Stimulated activated CD4-positive, alpha-beta T cell treated with anti-CD3 and anti-CD28 coated beads, Interleukin-1b, Interleukin-23, amount 100 ng/mL, for 1 hour (primary cell): ENCODE results near the gene RNF220.

Experiments used
- DNase-seq, 2 donors: peaks; one replicate each; pipeline ENCODE4 v3.0.0-alpha.2; 2020; ENCODE audit warnings: low read depth in 2 of 2

RNF220 gene

GRCh38 chr1:44587796-44588460 lies 182.9 kb downstream of the RNF220 start:
- DNase-seq, result no peak

- no peak for DNase-seq
Measured at GRCh38 chr1:44588551-44589210, 183.6 kb downstream of the RNF220 start.

GRCh38 chr1:44590475-44590874 lies 185.4 kb downstream of the RNF220 start:
- no peak for DNase-seq

GRCh38 chr1:44591381-44591780 lies 186.3 kb downstream of the RNF220 start:
- no peak for DNase-seq

- DNase-seq, result no peak
Measured at GRCh38 chr1:44592208-44593145, 187.4 kb downstream of the RNF220 start.

GRCh38 chr1:44594353-44594752 lies 189.3 kb downstream of the RNF220 start:
- DNase-seq, result no peak

- peak; percentile 43 to 69 for DNase-seq
Measured at GRCh38 chr1:44594871-44595735, 190.0 kb downstream of the RNF220 start.

- no peak for DNase-seq
Measured at GRCh38 chr1:44596511-44596910, 191.5 kb downstream of the RNF220 start.

GRCh38 chr1:44598167-44598566 lies 193.1 kb downstream of the RNF220 start:
- no peak for DNase-seq

GRCh38 chr1:44602634-44603628 lies 197.9 kb downstream of the RNF220 start:
- DNase-seq, result no peak

- DNase-seq, result no peak
Measured at GRCh38 chr1:44603718-44604117, 198.7 kb downstream of the RNF220 start.

GRCh38 chr1:44604157-44604955 lies 199.3 kb downstream of the RNF220 start:
- DNase-seq, result no peak

GRCh38 chr1:44605914-44606615 lies 201.0 kb downstream of the RNF220 start:
- DNase-seq, result no peak

GRCh38 chr1:44606701-44607281 lies 201.7 kb downstream of the RNF220 start:
- no peak for DNase-seq

- no peak for DNase-seq
Measured at GRCh38 chr1:44608141-44608540, 203.1 kb downstream of the RNF220 start.

- DNase-seq, result no peak
Measured at GRCh38 chr1:44609412-44609767, 204.3 kb downstream of the RNF220 start.

- DNase-seq, result no peak
Measured at GRCh38 chr1:44609768-44610526, 204.9 kb downstream of the RNF220 start.
